Smooth muscle cell of the brain vasculature (primary cell): ENCODE data around the gene SCLY.

Experiments
- DNase-seq: peaks from one replicate; pipeline ENCODE4 v3.0.0-alpha.2; 2012; ENCODE audit warnings: low read depth, low spot score

Gene SCLY

DNA sequence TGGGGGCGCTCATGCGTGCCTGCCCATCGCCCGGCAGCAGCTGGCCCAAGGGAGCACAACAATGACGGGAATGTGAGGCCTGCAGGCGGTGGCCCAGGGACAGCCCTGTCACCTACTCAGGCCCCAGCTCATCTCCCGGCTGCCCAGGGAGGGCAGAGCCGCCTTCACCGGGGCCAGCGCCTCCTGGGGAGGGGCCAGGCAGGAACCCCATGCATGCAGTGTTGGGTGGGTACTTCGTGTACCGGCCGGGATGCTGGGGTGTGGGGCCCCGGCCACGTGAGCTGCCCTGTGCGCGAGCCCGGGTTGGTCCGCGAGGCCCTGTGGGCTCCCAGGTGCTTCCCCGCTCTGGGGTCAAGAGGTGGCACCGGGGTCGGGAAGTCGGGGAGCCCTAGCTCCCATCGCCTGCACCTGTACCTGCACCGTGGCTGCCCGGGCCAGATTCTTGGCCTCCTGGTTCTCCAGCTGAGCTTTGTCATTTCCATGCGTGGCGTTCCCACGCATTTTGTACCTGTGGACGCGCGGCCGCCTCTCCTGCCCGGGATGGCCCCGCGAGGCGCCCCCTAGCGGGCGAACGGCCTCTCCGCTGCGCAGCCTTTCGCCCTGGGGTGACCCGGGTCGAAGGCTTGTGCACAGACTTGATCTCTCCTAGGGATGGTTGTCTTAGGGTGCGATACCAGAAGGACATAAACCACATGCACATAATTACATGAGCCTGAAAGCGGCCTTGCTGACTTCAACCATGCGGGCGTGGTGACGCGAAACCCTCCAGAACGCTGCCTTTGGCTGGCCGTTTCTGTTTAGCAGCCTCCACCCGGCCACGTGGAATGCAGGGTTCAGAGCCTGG, 78.6 kb downstream of the SCLY start:
- DNase-seq, result no peak

DNA sequence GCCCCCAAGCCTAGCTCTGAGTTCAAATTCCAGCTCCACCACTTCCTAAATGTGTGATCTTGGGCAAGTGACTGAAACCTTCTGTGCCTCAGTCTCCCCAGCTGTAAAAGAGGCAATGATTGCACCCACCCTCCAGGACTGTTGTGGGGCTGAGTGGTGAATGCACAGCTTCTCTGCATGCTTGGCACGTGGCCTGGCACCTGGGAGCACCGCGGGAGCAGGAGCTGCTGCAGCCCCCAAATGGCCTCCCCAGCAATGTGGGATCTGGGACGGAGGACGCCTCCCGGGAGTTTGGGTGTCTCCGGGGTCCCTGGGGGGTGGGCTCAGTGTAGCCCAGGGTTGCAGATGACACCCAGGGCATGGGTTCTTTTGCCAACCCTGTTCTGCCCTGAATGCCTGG, 79.2 kb downstream of the SCLY start:
- no peak for DNase-seq

DNA sequence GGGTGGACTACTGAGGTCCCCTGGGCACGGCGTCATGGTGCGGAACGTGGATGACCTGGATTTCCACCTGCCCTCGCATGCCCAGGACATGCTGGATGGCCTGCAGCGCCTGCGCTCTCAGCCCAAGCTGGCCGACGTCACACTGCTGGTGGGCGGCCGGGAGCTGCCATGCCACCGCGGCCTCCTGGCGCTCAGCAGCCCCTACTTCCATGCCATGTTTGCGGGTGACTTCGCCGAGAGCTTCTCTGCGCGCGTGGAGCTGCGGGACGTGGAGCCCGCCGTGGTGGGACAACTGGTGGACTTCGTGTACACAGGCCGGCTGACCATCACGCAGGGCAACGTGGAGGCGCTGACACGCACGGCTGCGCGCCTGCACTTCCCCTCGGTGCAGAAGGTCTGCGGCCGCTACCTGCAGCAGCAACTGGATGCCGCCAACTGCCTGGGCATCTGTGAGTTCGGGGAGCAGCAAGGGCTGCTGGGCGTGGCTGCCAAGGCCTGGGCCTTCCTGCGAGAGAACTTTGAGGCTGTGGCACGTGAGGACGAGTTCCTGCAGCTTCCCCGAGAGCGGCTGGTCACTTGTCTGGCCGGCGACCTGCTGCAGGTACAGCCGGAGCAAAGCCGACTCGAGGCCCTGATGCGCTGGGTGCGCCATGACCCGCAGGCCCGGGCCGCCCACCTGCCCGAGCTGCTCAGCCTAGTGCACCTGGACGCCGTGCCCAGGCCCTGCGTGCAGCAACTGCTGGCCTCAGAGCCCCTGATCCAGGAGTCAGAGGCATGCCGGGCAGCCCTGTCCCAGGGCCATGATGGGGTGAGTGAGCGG, 80.1 kb downstream of the SCLY start:
- no peak for DNase-seq

DNA sequence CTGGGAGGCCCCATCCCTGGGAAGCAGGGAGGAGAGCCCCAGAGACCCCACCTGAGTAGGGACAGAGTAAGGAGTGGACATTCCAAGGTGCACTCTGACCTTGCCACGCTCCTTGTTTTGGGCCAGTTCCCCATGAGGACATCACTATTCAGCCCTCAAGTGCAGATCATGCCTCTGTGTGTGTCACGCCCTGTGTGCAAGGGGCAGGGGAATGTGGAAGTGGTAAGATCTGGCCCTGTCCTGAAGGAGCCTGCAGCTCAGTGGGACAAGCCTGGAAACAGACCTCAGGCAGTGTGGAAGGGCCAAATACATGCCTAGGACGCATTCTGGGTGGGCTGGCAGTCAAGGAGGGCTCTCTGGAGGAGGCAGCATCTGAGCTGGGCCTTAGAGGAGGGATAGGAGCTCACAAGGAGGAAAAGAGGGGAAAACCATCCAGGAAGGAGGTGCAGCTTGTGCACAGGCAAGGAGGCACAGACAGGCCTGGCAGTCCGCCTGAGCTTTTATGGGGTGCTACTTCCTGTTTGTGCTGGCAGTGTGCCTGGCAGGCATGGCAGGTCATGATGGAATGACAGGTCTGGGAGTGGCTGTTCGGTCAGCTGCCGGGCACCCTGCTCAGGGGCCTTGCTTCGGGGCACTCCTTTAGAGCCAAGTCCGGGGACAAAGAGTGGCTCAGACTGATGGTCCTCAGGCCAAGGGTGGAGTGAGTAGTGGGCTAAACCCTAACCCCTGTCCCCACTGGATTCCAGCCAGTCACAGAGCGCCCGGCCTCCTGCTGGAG, 80.9 kb downstream of the SCLY start:
- DNase-seq, result no peak

DNA sequence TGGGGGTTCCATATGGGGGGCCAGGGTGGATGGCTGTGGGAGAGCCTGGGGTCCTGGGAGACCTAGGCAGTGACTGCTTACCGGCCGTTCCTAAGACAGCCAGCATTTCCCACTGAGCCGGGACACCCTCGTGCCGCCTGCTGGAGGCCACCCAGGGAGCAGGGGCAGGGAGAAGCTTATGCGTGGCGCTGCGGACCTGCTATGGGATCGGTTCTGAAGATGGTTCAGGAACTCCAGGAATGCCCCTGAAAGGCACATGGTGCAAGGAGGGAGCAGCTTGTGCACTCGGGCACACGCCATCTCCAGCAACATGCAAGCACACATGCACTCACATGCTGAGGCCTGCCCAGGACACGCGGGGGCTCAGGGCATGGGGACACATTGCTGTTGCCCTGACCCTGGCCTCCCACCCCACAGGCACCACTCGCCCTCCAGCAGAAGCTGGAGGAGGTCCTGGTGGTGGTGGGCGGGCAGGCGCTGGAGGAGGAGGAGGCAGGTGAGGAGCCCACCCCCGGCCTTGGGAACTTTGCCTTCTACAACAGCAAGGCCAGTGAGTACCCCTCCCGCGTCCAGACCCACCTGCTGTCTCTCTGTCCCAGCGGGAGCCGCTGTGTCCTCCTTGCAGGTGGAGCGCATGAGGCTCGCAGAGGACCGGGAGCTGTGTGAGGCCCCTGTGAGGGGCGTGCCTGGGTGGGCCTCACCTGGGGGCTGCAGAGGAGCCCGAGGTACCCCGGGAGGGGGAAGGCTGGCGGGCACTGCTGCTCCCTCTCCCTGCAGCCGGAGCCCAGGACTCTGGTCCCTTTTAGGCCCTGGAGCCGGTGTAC, 81.8 kb downstream of the SCLY start:
- no peak for DNase-seq

DNA sequence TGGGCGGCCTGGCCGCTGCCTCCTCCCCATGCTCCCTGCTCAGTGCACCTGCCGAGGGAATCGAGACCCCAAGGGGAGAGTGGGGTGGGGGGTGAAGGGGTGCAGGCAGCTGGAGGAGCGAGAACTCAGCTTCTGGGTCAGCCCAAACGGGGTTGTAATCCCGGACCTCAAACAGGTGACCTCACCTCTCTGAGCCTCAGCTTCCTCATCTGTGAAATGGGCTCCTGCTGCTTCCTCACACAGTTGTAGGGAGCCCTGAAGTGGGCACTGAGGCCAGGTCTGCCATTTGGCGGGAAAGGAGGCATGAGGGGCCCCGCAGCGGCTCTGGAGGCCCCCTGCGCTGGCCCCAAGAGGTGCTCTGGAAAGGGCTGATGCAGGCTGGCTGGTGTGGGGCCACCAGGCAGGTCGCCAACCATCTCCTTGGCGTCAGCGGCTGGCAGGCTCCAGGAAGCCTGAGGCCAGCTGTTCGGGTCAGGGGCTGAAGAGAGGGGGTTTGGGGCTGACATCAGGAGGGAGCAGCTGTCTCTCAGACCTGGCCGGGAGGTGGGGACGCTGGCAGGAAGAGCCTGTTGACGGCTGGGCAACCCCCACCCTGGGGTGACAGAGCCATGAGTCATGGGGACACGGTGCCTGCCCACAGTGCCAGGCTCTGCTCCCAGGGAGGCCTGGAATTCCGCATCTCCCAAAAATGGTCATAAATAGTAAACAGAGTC, 82.6 kb downstream of the SCLY start:
- no peak for DNase-seq

DNA sequence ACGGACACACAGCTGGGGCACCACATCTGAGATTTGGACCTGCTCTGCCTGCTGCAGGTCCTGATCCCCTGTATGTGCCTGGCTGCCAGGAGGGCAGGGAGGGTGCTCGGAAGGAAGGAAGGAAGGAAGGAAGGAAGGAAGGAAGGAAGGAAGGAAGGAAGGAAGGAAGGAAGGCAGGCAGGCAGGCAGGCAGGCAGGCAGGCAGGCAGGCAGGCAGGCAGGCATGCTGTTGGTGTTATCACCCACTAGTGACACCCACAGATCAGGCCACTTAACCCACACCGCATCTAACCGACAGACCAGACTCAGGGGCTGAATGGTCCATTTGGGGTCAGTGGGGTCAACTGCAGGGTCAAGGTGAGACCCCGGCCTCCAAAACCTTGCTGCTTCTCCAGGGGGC, 83.5 kb downstream of the SCLY start:
- no peak for DNase-seq

DNA sequence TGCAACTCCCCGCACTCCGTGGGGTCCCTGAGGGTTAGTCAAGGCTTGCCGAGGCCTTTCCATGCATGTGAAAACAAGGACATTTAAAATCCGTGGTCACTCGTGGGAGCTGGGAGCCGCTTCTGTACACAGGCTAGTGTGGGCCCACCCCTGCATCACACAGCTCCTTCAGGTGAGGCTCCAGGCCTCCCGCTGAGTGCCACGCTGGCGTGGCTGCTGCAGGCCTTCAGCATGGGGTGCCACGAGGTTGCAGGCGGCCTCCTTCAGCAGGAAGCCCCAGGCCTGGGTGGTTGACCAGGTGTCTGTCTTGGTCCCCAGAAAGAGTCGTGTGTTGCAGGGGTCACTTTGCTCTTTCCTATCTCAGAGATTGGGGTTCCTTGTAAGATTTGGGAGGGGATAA, 84.2 kb downstream of the SCLY start:
- DNase-seq, result no peak

DNA sequence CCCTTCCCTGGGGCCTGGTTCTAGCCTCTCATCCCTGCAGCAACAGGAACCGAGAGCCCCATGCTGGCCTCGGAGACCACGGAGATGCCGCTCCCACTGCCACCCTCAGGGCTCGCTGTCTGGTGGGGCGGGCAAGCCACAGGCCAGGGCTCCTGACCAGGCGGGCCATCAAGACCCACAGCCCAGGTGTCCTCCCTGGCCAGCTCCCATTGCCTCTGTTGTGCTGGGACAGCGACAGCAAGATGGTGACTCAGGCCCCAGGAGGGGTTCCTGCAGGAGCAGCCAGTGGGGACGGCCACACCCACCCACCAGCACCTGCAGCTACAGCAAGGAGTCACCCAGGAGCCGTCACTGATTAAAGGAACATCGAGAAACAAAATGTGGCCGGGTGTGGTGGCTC, 85.0 kb downstream of the SCLY start:
- DNase-seq, result no peak

DNA sequence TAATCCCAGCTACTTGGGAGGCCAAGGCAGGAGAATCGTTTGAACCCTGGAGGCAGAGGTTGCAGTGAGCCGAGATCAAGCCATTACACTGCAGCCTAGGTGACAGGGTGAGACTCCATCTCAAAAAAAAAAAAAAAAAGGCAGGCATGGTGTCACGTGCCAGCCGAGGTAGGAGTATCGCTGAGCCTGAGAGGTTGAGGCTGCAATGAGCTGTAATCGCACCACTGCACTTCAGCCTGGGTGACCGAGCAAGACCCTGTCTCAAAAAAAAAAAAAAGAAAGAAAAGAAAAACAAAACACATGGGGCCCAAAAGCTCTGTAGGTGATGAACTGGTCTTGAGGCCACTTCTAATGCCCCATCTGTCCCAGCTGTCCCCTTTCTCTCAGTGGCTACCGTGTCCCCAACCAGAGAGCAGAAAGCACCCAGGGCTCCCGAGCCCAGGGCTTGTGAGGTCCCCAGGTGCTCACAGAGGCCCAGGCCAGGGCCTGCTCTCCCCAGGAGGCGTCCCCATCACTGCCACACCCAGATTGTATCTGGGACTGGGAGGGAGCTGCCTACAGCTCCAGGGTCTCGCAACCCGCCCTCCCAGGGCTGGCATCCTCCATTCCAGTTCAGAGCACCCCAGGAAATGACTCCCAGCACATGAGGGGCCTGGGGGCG, 86.2 kb downstream of the SCLY start:
- DNase-seq, result no peak

DNA sequence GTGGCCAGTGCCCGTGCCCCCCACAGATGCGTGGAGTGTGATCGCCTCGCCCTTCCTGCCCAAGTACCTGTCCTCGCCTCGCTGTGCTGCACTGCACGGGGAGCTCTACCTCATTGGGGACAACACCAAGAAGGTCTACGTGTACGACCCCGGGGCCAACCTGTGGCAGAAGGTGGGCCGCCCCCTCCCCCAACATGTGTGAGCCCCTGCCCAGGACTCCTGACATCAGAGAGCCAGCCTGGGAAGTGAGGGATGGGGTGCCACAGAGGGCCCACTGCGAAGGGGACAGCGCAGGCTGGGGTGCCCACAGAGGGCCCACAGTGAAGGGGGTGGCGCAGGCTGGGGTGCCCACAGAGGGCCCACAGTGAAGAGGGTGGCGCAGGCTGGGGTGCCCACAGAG, 88.2 kb downstream of the SCLY start:
- DNase-seq, result no peak
